T-helper 1 cell treated with Interleukin-12 subunit alpha and Interleukin-12 subunit beta and Interleukin-4 antibody, amounts not matched to agents 30 μg/mL and 1 μg/mL, for 36 hours (primary cell): ENCODE measurements around the gene SELP.
"Not testable (repeated sequence)": the region's sequence is repeated elsewhere in the genome, so short reads cannot be mapped to it uniquely, and the experiment has no call there.

Experiments
- H3K27ac Mint-ChIP-seq: one replicate; pipeline ENCODE4 v1.8.0; 2021; ENCODE audit warnings: mild to moderate bottlenecking, mixed read lengths
- H3K27me3 Mint-ChIP-seq: one replicate; pipeline ENCODE4 v1.8.0; 2021; ENCODE audit warnings: low read depth, mixed read lengths
- H3K36me3 Mint-ChIP-seq: one replicate; pipeline ENCODE4 v1.8.0; 2021; ENCODE audit warnings: low read depth, mixed read lengths
- H3K4me1 Mint-ChIP-seq: one replicate; pipeline ENCODE4 v1.8.0; 2021; ENCODE audit warnings: low read depth, mixed read lengths
- H3K4me3 Mint-ChIP-seq: one replicate; pipeline ENCODE4 v1.8.0; 2021; ENCODE audit warnings: mild to moderate bottlenecking, moderate library complexity, mixed read lengths
- H3K9me3 Mint-ChIP-seq: one replicate; pipeline ENCODE4 v1.8.0; 2021; ENCODE audit warnings: mixed read lengths

The SELP gene

GRCh38 chr1:169630006-169630405 is at the start of gene SELP:
Gene SELP, minus strand, starts transcription at chr1:169630124. Its CDS starts 50 bp downstream, at chr1:169630074.
- H3K27ac Mint-ChIP-seq = no peak within 1 kb of the TSS
- H3K9me3 Mint-ChIP-seq = peaks cover 40% of the 10 kb centered on the region
- no peak within 1 kb of the TSS for H3K4me3 Mint-ChIP-seq
- H3K36me3 Mint-ChIP-seq = peaks cover 22% of the 10 kb centered on the region
- no peaks in the 10 kb centered on the region for H3K27me3 Mint-ChIP-seq
- peaks cover 12% of the 10 kb centered on the region for H3K4me1 Mint-ChIP-seq

- peaks cover 43% of the 10 kb centered on the region for H3K4me1 Mint-ChIP-seq
- no peak overlapping the region for H3K4me3 Mint-ChIP-seq
- H3K27ac Mint-ChIP-seq = no peak overlapping the region
- peaks cover 2% of the 10 kb centered on the region for H3K36me3 Mint-ChIP-seq
- H3K27me3 Mint-ChIP-seq = no peaks in the 10 kb centered on the region
- H3K9me3 Mint-ChIP-seq = no peaks in the 10 kb centered on the region
These were observed 49.8 kb upstream of the SELP start for GRCh38 chr1:169679692-169680091.

- Mint-ChIP-seq H3K9me3 (peaks cover 11% of the 10 kb centered on the region), H3K36me3 (peaks cover 8% of the 10 kb centered on the region), H3K27me3 (no peaks in the 10 kb centered on the region), H3K4me3 (no peak overlapping the region), H3K27ac (no peak overlapping the region), H3K4me1 (peaks cover 32% of the 10 kb centered on the region)
These were observed 46.1 kb upstream of the SELP start for GRCh38 chr1:169676001-169676400.

DNA sequence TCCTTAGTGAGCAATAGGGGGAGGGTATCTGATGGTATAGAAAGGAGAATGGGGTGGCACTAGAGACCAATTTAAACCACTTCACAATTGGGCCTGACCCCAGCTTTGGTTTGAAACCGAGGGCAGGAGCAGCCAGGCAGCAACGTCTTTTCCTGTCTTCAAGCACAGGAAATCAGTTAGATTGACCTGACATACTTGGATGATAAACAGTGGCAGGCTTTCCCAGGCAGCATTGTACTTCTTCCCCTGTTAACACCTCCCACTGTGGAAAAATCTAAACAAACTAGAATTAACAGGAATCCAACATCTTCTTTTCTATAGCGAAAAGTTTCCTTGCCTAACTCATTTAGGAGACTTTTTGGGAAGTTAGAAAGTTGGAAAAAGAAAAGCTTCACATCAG is 40.9 kb upstream of the SELP start:
- peaks cover 16% of the 10 kb centered on the region for H3K36me3 Mint-ChIP-seq
- no peaks in the 10 kb centered on the region for H3K27me3 Mint-ChIP-seq
- H3K4me1 Mint-ChIP-seq = peaks cover 32% of the 10 kb centered on the region
- H3K9me3 Mint-ChIP-seq = peaks cover 18% of the 10 kb centered on the region
- H3K4me3 Mint-ChIP-seq = no peak overlapping the region
- H3K27ac Mint-ChIP-seq = peak overlapping the region; percentile 14

DNA sequence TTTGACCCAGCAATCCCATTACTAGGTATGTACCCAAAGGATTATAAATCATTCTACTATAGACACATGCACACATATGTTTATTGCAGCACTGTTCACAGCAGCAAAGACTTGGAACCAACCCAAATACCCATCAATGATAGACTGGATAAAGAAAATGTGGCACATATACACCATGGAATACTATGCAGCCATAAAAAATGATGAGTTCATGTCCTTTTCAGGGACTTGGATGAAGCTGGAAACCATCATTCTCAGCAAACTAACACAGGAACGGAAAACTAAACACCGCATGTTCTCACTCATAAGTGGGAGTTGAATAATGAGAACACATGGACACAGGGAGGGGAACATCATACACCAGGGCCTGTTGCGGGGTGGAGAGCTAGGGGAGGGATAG is 40.3 kb upstream of the SELP start:
- peak overlapping the region; percentile 18 for H3K27ac Mint-ChIP-seq
- peaks cover 30% of the 10 kb centered on the region for H3K4me1 Mint-ChIP-seq
- not testable (repeated sequence) for H3K27me3 Mint-ChIP-seq, H3K4me3 Mint-ChIP-seq
- peaks cover 18% of the 10 kb centered on the region for H3K9me3 Mint-ChIP-seq
- peaks cover 16% of the 10 kb centered on the region for H3K36me3 Mint-ChIP-seq

DNA sequence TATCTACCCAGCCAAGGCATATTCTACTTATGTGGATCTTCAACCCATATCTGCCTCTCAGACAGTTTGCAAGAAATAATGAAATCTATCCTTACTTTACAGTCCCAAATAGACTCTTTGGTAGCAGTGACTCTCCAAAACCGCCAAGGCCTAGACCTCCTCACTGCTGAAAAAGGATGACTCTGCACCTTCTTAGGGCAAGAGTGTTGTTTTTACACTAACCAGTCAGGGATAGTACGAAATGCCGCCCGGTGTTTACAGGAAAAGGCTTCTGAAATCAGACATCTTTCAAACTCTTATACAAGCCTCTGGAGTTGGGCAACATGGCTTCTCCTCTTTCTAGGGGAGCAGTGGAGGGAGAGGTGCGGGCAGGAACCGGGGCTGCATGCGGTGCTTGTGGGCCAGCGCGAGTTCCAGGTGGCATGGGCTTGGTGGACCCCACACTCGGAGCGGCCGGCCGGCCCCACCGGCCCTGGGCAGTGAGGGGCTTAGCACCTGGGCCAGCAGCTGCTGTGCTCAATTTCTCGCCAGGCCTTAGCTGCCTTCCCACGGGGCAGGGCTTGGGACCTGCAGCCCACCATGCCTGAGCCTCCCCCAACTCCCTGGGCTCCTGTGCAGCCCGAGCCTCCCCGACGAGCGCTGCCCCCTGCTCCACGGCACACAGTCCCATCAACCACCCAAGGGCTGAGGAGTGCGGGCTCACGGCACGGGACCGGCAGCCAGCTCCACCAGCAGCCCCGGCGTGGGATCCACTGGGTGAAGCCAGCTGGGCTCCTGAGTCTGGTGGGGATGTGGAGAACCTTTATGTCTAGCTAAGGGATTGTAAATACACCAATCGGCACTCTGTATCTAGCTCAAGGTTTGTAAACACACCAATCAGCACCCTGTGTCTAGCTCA is 38.0 kb upstream of the SELP start:
- H3K27me3 Mint-ChIP-seq = not testable (repeated sequence)
- Mint-ChIP-seq H3K9me3 (peaks cover 13% of the 10 kb centered on the region), H3K27ac (peak overlapping the region; percentile 91), H3K36me3 (peaks cover 13% of the 10 kb centered on the region), H3K4me1 (peaks cover 37% of the 10 kb centered on the region), H3K4me3 (peak overlapping the region; percentile 65)

DNA sequence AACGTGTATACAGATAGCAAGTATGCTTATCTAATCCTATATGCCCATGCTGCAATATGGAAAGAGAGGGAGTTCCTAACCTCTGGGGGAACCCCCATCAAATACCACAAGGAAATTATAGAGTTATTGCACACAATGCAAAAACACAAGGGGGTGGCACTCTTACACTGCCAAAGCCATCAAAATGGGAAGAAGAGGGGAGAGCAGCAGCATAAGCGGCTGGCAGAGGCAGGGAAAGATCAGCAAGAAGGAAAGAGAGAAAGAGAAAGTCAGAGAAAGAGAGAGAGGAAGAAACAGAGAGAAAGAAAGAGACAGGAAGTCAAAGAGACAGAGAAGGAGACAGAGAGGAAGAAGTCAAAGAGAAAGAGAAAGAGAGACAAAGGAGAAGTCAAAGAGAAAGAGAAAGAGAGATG is 37.3 kb upstream of the SELP start:
- H3K36me3 Mint-ChIP-seq = peaks cover 14% of the 10 kb centered on the region
- H3K9me3 Mint-ChIP-seq, H3K27me3 Mint-ChIP-seq: not testable (repeated sequence)
- peak overlapping the region; percentile 65 for H3K4me3 Mint-ChIP-seq
- H3K4me1 Mint-ChIP-seq = peaks cover 37% of the 10 kb centered on the region
- peak overlapping the region; percentile 91 for H3K27ac Mint-ChIP-seq

GRCh38 chr1:169662680-169663079 is 32.8 kb upstream of the SELP start:
- not testable (repeated sequence) for H3K27ac Mint-ChIP-seq, H3K9me3 Mint-ChIP-seq, H3K27me3 Mint-ChIP-seq
- peaks cover 26% of the 10 kb centered on the region for H3K36me3 Mint-ChIP-seq
- peak overlapping the region; percentile 54 for H3K4me3 Mint-ChIP-seq
- H3K4me1 Mint-ChIP-seq = peaks cover 44% of the 10 kb centered on the region

- Mint-ChIP-seq H3K4me1 (peaks cover 40% of the 10 kb centered on the region), H3K36me3 (peaks cover 26% of the 10 kb centered on the region)
- H3K27ac Mint-ChIP-seq, H3K27me3 Mint-ChIP-seq, H3K4me3 Mint-ChIP-seq, H3K9me3 Mint-ChIP-seq: not testable (repeated sequence)
These were observed 31.1 kb upstream of the SELP start for GRCh38 chr1:169661066-169661465.

DNA sequence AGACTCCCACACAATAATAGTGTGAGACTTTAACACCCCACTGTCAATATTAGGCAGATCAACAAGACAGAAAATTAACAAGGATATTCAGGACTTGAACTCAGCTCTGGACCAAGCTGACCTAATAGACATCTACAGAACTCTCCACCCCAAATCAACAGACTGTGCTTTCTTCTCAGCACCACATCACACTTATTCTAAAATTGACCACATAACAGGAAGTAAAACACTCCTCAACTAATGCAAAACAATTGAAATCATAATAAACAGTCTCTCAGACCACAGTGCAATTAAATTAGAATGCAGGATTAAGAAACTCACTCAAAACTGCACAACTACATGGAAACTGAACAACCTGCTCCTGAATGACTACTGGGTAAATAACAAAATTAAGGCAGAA is 28.9 kb upstream of the SELP start:
- not testable (repeated sequence) for H3K27me3 Mint-ChIP-seq, H3K9me3 Mint-ChIP-seq
- peak overlapping the region; percentile 22 for H3K4me3 Mint-ChIP-seq

GRCh38 chr1:169653873-169654272 is 23.9 kb upstream of the SELP start:
- Mint-ChIP-seq H3K36me3 (peaks cover 4% of the 10 kb centered on the region), H3K9me3 (peaks cover 7% of the 10 kb centered on the region), H3K4me1 (peaks cover 42% of the 10 kb centered on the region), H3K27me3 (no peaks in the 10 kb centered on the region), H3K27ac (no peak overlapping the region), H3K4me3 (no peak overlapping the region)

More for the DNA sequence above, 28.9 kb upstream of the SELP start:
- peak overlapping the region; percentile 2 for H3K27ac Mint-ChIP-seq
- peaks cover 24% of the 10 kb centered on the region for H3K36me3 Mint-ChIP-seq
- peaks cover 55% of the 10 kb centered on the region for H3K4me1 Mint-ChIP-seq

DNA sequence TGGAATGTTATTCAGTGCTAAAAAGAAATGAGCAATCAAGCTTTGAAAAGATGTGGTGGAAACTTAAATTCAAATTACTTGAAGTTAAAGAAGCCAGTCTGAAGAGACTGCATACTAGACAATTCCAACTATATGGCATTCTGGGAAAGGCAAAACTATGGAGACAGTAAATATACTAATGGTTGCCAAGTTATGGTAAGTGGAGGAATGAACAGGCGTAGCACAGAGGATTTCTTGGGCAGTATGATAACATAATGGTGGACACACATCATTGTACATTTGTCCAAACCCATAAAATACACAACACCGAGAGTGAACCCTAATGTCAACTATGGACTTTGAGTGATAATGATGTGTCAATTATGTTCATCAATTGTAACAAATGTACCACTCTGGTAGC is 21.1 kb upstream of the SELP start:
- Mint-ChIP-seq H3K27ac (no peak overlapping the region), H3K36me3 (no peaks in the 10 kb centered on the region), H3K4me1 (peaks cover 27% of the 10 kb centered on the region), H3K4me3 (no peak overlapping the region), H3K9me3 (peaks cover 12% of the 10 kb centered on the region), H3K27me3 (no peaks in the 10 kb centered on the region)

GRCh38 chr1:169650551-169650950 is 20.6 kb upstream of the SELP start:
- H3K4me3 Mint-ChIP-seq = no peak overlapping the region
- no peaks in the 10 kb centered on the region for H3K36me3 Mint-ChIP-seq
- no peaks in the 10 kb centered on the region for H3K27me3 Mint-ChIP-seq
- peaks cover 22% of the 10 kb centered on the region for H3K4me1 Mint-ChIP-seq
- H3K27ac Mint-ChIP-seq = no peak overlapping the region
- H3K9me3 Mint-ChIP-seq = peaks cover 12% of the 10 kb centered on the region

DNA sequence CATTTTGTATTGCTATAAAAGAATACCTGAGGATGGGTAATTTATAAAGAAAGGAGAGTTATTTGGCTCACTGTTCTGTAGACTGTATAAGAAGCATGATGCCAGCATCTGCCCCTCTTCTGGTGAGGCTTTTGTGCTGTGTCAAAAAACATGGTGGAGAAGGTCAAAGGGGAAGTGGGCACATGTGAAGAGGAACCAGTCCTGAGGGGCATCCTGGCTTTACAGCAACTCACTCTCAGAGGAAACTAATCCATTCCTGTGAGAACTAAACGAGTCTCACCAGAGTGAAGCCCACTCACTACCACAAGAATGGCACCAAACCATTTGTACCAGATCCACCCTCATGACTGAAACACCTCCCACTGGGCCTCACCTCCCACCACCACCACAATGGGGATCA is 18.8 kb upstream of the SELP start:
- H3K36me3 Mint-ChIP-seq = no peaks in the 10 kb centered on the region
- peaks cover 12% of the 10 kb centered on the region for H3K9me3 Mint-ChIP-seq
- no peaks in the 10 kb centered on the region for H3K27me3 Mint-ChIP-seq
- no peak overlapping the region for H3K27ac Mint-ChIP-seq
- H3K4me1 Mint-ChIP-seq = peaks cover 10% of the 10 kb centered on the region
- H3K4me3 Mint-ChIP-seq = no peak overlapping the region

DNA sequence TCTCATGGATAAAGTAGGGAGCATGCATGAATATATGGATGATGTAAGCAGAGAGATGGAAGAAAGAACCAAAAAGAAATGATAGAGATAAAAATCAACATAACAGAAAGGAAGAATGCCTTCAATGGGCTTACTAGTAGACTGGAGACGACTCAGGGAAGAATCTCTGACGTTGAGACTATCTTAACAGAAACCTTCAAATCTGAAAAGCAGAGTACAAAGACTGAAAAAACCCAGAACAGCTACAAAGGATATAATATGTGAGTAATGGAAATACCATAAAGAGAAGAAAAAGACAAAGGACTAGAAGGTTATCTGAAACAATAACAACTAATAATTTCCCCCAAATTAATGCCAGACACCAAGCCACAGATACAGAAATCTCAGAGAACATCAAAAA is 18.3 kb upstream of the SELP start:
- H3K27me3 Mint-ChIP-seq = no peaks in the 10 kb centered on the region
- H3K4me1 Mint-ChIP-seq = peaks cover 10% of the 10 kb centered on the region
- H3K27ac Mint-ChIP-seq = no peak overlapping the region
- no peak overlapping the region for H3K4me3 Mint-ChIP-seq
- H3K9me3 Mint-ChIP-seq = peaks cover 12% of the 10 kb centered on the region
- H3K36me3 Mint-ChIP-seq = no peaks in the 10 kb centered on the region
